Measurements from ENCODE around the gene CDKL5.

Gene CDKL5

DNA sequence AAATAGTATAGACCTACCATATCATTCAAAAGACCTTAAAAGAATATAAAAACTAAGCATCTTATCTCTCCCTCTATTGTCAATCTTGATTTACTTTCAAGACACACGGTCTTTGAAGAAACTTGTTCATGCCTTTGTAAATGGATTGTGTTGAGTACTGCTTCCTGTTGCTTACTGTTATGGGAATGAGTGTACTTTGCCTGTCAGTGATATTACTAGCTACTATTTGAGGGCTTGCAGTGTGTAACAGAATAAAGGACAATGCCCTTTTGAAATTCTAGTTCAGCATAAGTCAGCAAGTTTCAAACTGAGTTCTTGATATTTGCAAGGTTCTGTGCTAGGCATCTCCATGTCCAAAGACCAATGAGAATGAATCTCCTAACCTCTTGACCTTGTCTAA lies 36.0 kb downstream of the CDKL5 start:
- no peak for DNase-seq

GRCh38 chrX:18464499-18464898 lies 39.1 kb downstream of the CDKL5 start:
- DNase-seq = no peak

DNA sequence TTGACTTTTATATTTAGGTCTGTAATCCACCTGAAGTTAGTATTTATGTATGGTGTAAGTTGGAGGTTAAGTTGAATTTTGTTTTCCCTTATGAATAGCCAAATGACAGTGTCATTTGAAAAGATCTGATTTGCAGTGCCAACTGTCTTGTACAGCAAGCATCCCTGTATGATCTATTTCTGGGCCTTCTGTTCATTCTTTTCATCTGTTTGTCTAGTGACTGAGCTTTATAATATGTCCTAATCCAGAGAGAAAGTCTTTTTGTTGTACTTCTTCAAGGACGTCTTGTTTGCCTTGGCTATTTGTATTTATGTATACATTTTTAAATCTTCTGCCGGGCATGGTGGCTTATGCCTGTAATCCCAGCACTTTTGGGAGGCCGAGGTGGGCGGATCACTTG lies 39.6 kb downstream of the CDKL5 start:
- DNase-seq = no peak

DNA sequence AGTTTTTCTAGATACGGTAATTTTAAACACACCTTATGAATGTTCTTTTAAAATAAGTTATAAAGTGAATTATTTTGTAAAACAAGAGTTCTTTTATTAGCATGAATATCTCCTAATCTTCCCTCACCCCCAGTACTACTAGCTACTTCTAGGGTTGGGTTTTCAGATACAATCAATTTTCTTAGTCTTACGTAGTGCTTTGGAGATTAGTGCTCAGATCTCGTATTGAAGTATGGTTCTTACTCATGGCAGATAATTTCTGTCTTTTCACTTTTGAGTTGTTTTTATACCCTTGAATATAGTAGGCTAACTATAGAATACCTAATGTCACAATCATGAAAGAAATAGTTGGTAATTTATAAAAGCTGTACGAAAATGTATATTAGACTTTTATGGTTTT lies 43.2 kb downstream of the CDKL5 start:
- no peak for DNase-seq

DNA sequence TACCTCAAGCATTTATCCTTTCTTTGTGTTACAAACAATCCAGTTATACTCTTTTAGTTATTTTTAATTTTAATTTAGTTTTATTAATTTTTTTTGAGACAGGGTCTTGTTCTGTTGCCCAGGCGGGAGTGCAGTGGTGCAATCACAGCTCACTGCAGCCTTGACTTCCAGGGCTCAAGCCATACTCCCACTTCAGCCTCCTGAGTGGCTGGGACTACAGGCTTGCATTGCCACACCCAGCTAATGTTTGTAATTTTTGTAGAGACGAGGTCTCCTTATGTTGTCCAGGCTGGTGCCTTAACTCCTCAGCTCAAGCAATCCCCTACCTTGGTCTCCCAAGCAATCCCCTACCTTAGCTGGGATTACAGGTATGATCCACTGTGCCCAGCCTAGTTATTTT lies 45.9 kb downstream of the CDKL5 start:
- no peak for DNase-seq

DNA sequence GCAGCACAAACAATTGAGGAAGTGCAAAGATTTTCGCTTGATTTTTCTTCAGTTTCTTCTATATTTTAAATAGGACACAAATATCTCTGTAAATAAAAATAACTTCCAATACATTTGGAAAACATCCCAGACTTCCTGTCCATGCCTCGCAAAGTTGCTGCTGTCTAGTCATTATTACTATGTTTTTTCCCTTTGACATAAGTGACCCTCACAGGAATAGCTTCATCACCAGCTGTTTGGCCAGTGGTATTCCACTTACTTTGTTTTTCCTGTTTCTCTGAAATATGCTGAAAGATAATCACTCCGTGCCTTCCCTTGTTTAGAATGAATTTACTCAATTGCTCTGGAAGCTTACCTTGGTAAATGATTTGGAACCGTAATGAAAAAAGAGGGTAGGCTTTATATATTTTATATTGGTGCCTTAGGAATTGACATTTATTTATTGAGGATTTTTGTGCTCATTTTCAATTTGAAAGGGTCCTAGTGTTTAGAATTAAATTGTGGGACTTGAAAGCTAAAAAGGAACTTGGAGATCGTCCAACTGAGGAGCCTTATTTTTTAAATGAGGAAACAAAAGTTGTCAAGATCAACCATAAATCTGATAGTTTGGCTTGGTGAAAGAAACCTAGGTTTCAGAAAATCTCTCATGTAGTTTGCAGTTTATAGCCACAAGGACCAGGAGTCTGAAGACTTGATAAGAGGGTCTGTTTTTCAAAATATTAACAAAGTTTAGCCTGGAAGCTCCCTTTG lies 65.6 kb downstream of the CDKL5 start:
- DNase-seq = peak; percentile 1

GRCh38 chrX:18491587-18492340 lies 66.4 kb downstream of the CDKL5 start:
- no peak for DNase-seq

DNA sequence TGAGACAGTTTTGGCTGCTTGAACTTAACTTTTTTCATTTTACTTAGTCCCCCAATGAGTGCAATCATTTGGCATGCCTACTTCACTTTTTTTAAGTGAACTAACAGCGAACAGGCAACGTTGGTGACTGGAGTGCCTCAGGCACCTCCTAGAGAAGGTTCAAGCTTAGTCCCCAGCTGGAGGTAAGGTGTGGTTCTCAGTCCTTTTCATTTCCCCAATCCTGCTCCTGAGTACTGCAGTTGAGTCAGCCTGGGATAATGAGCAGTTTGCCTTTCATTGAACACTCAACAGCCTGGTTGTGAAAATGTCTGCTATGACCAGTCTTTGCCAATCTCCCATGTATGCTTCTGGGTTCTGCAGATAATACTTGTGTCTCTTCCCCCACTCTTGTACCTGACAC lies 109.5 kb downstream of the CDKL5 start:
- DNase-seq = no peak

DNA sequence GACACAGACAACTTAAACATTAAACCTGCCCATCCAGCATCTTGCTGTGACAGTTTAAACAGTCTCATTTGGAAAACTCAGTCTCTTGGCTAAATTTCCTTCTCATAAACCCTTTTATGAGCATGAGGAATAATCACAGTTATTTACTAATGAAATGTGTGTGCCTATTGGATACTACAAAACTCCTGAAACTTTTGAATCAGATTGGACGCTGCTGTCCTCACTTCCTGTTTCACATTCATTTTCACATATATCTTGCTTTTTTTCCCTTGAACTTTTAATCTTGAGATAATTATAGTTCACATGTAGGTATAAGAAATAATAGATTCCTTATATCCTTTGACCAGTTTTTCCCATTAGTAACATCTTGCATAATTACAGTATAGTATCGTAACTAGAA lies 111.7 kb downstream of the CDKL5 start:
- peak; percentile 22 for DNase-seq

DNA sequence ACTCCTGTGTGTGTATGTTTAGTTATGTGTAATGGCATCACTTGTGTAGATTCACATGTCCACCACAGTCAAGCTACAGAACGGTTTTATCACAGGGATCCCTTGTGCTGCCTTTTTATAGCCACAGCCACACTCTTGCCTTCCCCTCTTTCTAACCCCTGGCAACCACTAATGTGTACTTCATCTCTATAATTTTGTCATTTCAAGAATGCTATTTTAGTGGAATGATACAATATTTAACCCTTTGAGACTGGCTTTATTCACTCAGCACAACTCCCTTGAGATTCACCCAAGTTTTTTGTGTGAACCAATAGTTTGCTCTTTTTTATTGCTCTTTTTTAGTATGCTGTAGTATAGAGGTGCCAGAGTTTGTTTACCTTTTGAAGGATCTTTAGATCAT lies 112.1 kb downstream of the CDKL5 start:
- DNase-seq = no peak

- DNase-seq = no peak
Observed at GRCh38 chrX:18542131-18542530, 116.7 kb downstream of the CDKL5 start.

- DNase-seq = no peak
Observed at GRCh38 chrX:18542905-18543304, 117.5 kb downstream of the CDKL5 start.

- DNase-seq = no peak
Observed at GRCh38 chrX:18543738-18544137, 118.3 kb downstream of the CDKL5 start.

DNA sequence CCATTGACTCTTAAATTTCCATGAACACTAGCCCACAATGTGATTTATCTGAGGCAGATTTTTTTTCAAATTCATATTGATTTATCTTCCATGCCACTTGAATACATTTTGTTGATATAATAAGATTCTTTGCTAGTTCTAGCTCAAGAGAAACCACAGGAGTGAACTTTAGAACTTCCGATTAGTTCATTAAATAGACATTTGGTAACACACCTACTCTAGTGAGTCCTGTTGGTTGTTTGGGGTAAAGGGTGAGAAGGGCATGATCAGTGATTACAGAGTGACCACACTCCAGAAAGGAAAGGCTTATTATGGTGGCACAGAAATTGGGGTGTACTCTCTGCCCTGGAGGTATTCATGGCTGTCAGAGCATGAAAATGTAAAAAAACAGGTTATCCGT lies 120.4 kb downstream of the CDKL5 start:
- DNase-seq = no peak

GRCh38 chrX:18548996-18549395 lies 123.6 kb downstream of the CDKL5 start:
- no peak for DNase-seq

GRCh38 chrX:18549643-18550042 lies 124.2 kb downstream of the CDKL5 start:
- DNase-seq = no peak

GRCh38 chrX:18557879-18558278 lies 132.5 kb downstream of the CDKL5 start:
- DNase-seq = no peak

DNA sequence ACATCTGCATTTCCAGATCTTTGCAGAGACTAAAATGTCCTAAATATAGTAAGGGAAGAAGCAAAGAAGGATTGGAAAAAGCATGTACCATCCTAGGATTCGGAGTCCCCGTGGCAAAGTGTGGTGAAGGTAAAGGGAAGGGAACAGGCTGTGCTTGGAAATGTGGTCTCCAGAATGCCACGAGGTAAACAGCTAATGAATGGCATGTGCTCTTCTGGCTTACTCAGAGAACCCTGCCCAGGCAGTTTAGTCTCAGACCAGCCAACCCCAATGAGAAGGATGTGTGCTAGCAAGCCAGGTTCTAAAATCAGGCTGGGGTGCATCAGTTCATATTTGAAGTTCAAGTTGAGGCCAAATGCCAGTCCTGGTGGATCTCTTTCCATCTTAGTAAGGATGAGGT lies 133.4 kb downstream of the CDKL5 start:
- no peak for DNase-seq

DNA sequence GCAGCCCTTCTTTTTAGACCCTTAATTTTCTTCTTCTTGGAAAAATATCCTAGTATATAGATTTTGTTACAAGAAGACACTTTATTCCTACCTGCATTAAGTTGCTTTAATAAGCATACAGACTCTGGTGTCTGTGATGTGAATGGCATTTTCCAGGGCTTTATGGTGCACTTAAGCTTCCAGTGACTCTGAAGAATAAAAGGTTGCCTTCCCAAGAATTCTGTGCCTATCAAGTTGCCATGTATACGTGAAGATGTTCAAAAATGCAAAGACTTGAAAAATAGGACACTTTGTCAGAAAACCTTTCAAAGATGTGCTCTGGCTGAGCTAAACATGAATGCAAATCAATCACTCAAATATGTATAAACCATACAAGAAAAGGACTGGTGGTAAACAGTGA lies 135.6 kb downstream of the CDKL5 start:
- no peak for DNase-seq

- no peak for DNase-seq
Observed at GRCh38 chrX:18565727-18566126, 140.3 kb downstream of the CDKL5 start.

DNA sequence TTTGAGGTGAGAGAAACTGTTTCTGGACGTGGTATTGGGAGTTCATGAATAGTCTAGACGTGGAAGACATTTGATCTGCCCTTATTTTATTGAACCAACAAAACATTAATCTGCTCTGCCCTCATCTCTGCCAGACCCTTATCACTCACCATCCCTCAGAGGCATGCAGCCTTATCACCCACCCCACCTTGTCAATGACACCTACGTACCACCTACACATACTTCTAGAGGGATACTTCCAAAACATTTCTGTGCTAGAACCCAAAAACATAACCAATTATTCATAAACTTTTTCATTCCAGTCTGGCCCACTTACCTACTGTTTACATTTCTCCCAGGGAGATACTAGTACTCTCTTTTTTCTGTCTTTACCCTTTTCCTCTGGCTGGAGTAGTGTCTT lies 141.3 kb downstream of the CDKL5 start:
- DNase-seq = no peak

DNA sequence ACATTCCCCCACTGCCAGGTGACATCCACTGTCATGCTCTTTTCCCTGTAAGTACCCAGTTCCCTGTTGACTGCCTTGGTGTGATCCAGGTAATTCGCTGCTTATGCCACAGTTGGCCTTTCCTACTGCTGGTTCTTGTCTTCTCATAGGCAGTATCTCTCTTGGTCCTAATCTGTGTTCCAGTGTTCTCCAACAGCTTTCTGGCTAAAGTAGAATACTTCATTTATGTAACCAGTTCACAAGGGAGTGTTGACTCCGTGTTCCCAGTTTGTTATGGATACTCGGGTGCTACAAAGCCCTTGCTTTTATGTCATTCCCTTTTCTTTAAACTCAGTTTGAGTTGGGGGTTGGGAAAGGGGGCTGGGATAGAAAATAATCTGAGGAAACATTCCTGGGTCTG lies 148.1 kb downstream of the CDKL5 start:
- no peak for DNase-seq

- DNase-seq = no peak
Observed at GRCh38 chrX:18574591-18574990, 149.2 kb downstream of the CDKL5 start.

DNA sequence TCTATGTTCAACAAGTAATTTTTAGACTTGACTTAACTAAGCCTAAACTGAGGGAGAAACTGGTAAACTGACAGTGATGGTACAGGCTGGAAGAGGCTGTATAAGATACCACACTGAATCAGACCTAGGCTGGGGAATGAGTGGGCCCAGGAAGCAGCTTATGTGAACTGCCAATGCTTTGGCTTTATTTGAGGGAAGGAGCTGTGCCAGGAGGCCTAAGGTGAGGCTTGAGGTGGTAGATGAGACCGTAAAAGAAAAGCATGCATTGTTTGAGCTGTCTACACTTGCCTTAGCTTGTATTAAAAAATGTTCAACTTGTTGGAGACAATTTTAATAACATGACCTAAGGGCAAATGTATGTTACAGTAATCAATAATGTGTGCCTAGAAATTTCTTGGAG lies 150.3 kb downstream of the CDKL5 start:
- DNase-seq = no peak

GRCh38 chrX:18577400-18577799 lies 152.0 kb downstream of the CDKL5 start:
- no peak for DNase-seq
